ENCODE results near the gene NR1I2. TPM values are rescaled to one million over a fixed set of nuclear protein-coding genes. Genes with fewer than 3 reads are reported as not detected.

The NR1I2 gene
- total RNA-seq, 4 donors from 2014 or later = 0.46 TPM; not detected in 3

DNA sequence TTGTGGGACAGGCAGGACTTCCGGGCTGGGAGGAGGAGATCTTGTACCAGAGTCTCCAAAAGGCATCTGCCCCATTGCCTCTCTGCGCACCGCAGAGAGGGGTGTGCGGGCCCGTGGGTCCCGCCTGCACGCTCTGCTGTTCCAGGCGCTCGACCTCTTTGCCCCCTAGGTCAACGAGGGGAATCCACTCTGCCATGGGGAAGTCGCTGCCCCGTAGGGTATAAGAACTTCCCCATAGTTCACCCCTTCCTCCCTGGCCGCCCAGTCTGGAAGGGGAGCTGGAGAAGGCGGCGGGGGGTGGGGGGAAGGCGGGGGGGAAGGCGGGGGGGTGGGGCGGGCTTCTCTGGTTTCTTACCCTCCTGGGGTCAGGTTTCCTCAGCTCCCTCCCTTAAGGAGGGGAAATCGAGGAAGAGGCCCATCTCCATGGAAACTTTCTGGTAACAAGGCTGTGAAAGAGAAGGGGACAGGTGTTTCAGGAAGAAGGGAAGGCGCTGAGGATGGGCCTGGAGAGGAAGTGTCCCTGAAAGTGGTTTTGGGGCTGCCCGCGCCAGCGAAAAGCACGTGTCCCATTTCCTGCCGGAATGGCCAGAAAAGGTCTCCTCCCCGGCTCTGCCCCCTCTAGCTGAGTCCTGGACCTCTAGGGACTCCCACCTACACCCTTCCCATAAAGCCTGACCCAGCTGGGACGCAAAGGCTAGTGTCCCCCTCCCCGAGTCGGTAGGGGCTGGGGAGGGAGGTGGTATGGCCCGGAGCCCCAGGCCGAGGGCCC, 27.5 kb downstream of the NR1I2 start:
- no peaks in the 10 kb centered on the region for H3K9me3 ChIP-seq
- 32% methylated on average over 25 of the region's 31 CpGs for WGBS

DNA sequence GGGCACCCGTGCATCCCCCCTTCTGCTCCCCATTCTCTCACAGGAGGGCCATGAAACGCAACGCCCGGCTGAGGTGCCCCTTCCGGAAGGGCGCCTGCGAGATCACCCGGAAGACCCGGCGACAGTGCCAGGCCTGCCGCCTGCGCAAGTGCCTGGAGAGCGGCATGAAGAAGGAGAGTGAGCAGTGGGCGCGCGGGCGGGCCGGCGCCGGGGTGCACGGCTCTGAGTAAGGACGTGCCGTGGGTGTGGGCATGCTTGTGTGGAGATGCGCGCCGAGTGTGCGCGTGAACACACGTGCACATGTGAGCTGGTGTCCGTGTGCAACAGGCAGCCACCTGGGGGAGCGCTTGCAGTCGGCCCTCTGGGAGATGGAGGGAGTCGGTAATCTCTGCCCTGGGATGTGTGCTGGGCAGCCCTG, 28.1 kb downstream of the NR1I2 start:
- Histone ChIP-seq H3K36me3 (no peaks in the 10 kb centered on the region), H3K9me3 (no peaks in the 10 kb centered on the region), H3K4me1 (peaks cover 4 to 15% (median 12%) of the 10 kb centered on the region in 4 donors), H3K4me3 (peak overlapping the region; percentile 53 to 58 (median 54)), H3K27me3 (peaks cover 0 to 8% (median 0%) of the 10 kb centered on the region in 4 donors), H3K27ac (replicated peaks in 1 of 4) (no peak overlapping the region)
- intact Hi-C loops (cut with DNase I) = no loop called here
- TF ChIP-seq POLR2A (IDR thresholded peaks at IDR 0.05; ENCODE audit: low read depth) (no peak), EP300 (IDR thresholded peaks at IDR 0.05) (no peak), POLR2AphosphoS5 (IDR thresholded peaks at IDR 0.05) (no peak)
- TF ChIP-seq, protein P1, sequence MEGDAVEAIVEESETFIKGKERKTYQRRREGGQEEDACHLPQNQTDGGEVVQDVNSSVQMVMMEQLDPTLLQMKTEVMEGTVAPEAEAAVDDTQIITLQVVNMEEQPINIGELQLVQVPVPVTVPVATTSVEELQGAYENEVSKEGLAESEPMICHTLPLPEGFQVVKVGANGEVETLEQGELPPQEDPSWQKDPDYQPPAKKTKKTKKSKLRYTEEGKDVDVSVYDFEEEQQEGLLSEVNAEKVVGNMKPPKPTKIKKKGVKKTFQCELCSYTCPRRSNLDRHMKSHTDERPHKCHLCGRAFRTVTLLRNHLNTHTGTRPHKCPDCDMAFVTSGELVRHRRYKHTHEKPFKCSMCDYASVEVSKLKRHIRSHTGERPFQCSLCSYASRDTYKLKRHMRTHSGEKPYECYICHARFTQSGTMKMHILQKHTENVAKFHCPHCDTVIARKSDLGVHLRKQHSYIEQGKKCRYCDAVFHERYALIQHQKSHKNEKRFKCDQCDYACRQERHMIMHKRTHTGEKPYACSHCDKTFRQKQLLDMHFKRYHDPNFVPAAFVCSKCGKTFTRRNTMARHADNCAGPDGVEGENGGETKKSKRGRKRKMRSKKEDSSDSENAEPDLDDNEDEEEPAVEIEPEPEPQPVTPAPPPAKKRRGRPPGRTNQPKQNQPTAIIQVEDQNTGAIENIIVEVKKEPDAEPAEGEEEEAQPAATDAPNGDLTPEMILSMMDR (IDR thresholded peaks at IDR 0.05) = no peak
- DNase-seq (ENCODE audit: extremely low spot score) = no peak
- WGBS = 18% methylated on average over 18 of the region's 33 CpGs

More for the DNA sequence above, 27.5 kb downstream of the NR1I2 start:
- no peak for DNase-seq (ENCODE audit: extremely low spot score)
- peak overlapping the region; percentile 53 to 58 (median 54) for H3K4me3 ChIP-seq
- H3K4me1 ChIP-seq = peaks cover 4 to 15% (median 12%) of the 10 kb centered on the region in 4 donors
- no peak overlapping the region for H3K27ac ChIP-seq (replicated peaks in 1 of 4)
- TF ChIP-seq POLR2A (IDR thresholded peaks at IDR 0.05; ENCODE audit: low read depth) (no peak), POLR2AphosphoS5 (IDR thresholded peaks at IDR 0.05) (no peak), EP300 (IDR thresholded peaks at IDR 0.05) (no peak)
- TF ChIP-seq, protein P1 (IDR thresholded peaks at IDR 0.05) = no peak
- H3K27me3 ChIP-seq = peaks cover 0 to 2% (median 0%) of the 10 kb centered on the region in 4 donors
- H3K36me3 ChIP-seq = no peaks in the 10 kb centered on the region
- intact Hi-C loops (cut with DNase I) = no loop called here

DNA sequence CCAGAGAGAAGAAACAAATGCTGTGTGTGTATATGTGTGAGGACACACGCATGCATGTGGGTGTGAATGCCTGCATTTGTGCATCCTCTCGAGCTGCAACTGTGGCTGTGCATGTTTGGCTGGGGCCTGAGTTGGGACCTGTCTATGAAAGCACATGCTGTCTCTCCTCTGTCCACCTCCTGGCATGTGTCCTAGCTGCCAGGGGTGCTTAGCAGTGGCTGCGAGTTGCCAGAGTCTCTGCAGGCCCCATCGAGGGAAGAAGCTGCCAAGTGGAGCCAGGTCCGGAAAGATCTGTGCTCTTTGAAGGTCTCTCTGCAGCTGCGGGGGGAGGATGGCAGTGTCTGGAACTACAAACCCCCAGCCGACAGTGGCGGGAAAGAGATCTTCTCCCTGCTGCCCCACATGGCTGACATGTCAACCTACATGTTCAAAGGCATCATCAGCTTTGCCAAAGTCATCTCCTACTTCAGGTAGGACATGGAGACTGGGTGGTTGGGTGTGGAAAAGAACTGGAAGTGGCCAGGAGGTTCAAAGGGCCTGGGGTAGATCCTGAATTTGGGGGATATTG, 30.7 kb downstream of the NR1I2 start:
- H3K27ac ChIP-seq (replicated peaks in 1 of 4) = no peak overlapping the region

DNA sequence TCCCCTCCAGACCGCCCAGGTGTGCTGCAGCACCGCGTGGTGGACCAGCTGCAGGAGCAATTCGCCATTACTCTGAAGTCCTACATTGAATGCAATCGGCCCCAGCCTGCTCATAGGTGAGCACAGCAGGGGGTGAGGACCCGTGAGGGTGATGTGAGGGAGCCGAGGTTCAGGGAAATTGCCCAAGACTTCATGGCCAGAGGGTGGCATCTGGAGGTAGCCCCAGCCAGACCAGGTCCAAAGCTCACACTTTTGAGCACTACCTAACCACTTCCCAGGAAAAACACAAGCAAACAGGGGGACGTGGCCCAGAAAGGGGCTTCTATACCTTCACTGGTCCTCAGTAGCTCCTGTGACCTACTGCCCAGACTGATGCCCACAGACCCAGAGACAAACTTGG, 33.8 kb downstream of the NR1I2 start:
- WGBS = 88% methylated on average over 4 of the region's 8 CpGs
- Histone ChIP-seq H3K4me1 (no peaks in the 10 kb centered on the region), H3K27me3 (peaks cover 0 to 19% (median 0%) of the 10 kb centered on the region in 4 donors), H3K36me3 (no peaks in the 10 kb centered on the region), H3K27ac (replicated peaks in 1 of 4) (no peak overlapping the region), H3K9me3 (no peaks in the 10 kb centered on the region), H3K4me3 (no peak overlapping the region)
- TF ChIP-seq POLR2A (IDR thresholded peaks at IDR 0.05; ENCODE audit: low read depth) (no peak), EP300 (IDR thresholded peaks at IDR 0.05) (no peak), POLR2AphosphoS5 (IDR thresholded peaks at IDR 0.05) (no peak)
- TF ChIP-seq, protein P1 (IDR thresholded peaks at IDR 0.05) = no peak
- intact Hi-C loops (cut with DNase I) = no loop called here
- no peak for DNase-seq (ENCODE audit: extremely low spot score)

More for the DNA sequence above, 30.7 kb downstream of the NR1I2 start:
- TF ChIP-seq POLR2A (IDR thresholded peaks at IDR 0.05; ENCODE audit: low read depth) (no peak), POLR2AphosphoS5 (IDR thresholded peaks at IDR 0.05) (no peak), EP300 (IDR thresholded peaks at IDR 0.05) (no peak)
- TF ChIP-seq, protein P1 (IDR thresholded peaks at IDR 0.05) = no peak
- Histone ChIP-seq H3K4me1 (peaks cover 4 to 15% (median 12%) of the 10 kb centered on the region in 4 donors), H3K36me3 (no peaks in the 10 kb centered on the region), H3K27me3 (peaks cover 0 to 19% (median 0%) of the 10 kb centered on the region in 4 donors), H3K4me3 (no peak overlapping the region), H3K9me3 (no peaks in the 10 kb centered on the region)
- WGBS = 83% methylated on average over 8 of the region's 8 CpGs
- DNase-seq (ENCODE audit: extremely low spot score) = no peak
- intact Hi-C loops (cut with DNase I) = no loop called here

All from esophagus muscularis mucosa (tissue), 4 donors.